GM12801 (cell line): ENCODE measurements around the gene NDST4.

Experiments used
- CTCF ChIP-seq: IDR thresholded peaks from one replicate; pipeline ENCODE4 v1.5.1; 2011; ENCODE audit warnings: control low read depth; ENCODE audit not compliant: insufficient read length; ENCODE audit errors: extremely low read depth

Gene NDST4

DNA sequence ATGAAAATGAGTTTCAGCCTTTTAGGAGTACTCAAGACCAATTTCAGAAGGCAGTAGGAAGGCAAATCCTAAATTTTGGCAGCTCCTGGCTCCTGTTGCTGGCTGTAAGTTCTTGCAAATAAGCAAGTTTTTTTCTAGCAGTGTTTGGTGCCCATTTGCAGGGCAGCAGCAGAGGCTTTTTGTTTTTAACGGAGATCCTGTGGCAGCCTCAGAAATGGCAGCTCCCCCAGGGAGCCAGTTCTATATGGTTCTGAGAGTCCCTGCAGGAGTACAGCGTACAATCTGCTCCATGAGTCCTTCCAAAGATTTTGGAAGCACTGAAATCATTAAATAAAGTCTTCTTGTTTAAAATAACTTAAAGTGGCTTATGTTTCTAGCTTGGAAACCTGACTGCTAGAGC is 171.9 kb downstream of the NDST4 start:
- no peak for TF ChIP-seq CTCF

- no peak for TF ChIP-seq CTCF
These were observed 185.5 kb downstream of the NDST4 start for GRCh38 chr4:114927881-114928280.

- no peak for TF ChIP-seq CTCF
These were observed 186.8 kb downstream of the NDST4 start for GRCh38 chr4:114926583-114926982.

- TF ChIP-seq CTCF: no peak
These were observed 189.1 kb downstream of the NDST4 start for GRCh38 chr4:114924311-114924710.

GRCh38 chr4:114922592-114922933 is 190.9 kb downstream of the NDST4 start:
- TF ChIP-seq CTCF: no peak

DNA sequence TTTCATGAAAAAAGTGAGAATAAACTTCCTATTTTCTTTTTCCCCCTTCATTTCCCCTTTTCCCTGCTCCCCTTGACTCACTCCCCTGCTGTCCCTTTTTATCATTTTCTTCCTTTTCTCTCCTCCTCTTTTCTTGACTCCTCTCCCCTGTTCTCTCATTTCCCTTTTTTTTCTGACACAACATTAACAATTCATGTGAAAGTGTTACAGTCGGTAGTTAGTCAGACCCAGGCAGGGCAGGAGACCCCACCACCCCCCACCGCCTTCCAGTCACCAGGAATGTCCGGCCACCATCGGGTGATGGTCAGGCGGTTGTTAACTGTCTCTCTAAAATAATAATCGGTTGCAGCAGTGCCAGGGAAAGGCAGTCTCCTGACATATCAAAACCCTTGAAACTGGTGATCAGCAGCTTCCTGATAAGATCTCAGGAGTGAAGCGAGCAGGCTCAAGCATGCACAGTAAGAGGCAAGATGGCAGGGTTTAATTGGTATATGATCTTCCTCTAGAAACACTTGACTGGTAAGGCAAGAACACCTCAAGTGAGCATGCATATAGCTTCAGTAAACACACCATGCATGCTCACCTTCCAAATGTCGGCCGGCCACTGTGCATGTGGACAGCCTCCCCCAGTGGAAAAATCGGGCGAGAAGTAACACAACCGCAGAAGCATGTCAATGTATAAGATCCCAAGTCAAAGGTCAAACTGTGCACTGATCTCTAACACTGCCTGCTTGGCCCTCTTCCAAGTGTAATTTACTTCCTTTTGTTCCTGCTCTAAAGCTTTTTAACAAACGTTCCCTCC is 191.4 kb downstream of the NDST4 start:
- no peak for TF ChIP-seq CTCF

- TF ChIP-seq CTCF: no peak
These were observed 192.2 kb downstream of the NDST4 start for GRCh38 chr4:114921191-114921590.
